HG02870 (cell line): ENCODE results near the gene PARP8.
"Not testable (repeated sequence)": the region's sequence is repeated elsewhere in the genome, so short reads cannot be mapped to it uniquely, and the experiment has no call there.

Experiments used
- ATAC-seq: cut with Tn5 transposase; IDR thresholded peaks from one replicate; pipeline ENCODE4 v1.9.1; 2021; ENCODE audit warnings: mild to moderate bottlenecking, moderate library complexity; ENCODE audit not compliant: unreplicated experiment

PARP8 gene

DNA sequence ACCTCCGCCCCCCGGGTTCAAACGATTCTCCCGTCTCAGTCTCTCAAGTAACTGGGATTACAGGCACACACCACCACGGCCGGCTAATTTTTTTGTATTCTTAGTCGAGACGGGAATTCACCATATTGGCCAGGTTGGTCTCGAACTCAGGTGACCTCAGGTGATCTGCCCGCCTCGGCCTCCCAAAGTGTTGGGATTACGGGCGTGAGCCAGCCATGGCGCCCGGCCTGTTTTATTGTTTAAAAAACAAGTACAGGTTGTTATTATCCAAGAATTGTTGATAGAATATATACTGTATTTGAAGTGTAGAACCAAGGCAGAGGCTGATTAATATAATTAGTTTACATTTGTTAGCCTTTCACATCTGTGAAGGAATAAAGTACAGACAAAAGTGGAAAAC is 8.9 kb downstream of the PARP8 start:
- no peak for ATAC-seq

DNA sequence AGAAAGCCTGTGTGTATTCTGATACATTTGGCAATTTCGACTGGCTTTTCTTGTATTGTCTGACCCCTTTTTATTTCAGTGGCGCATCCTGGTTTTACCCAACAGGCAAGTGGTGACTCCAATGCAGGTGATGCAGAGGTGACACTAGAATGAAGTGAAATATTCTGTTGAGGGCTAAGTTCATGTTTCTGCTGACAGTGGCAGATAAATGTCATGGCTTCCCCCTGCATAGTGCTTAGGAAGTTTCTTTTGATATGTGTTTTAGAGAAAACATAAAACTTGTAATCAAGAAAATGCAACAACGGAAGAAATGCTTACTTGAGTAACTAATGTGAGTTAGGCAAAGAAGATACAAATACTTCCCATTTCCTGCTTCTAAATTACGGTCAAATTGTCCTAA is 13.1 kb downstream of the PARP8 start:
- not testable (repeated sequence) for ATAC-seq

DNA sequence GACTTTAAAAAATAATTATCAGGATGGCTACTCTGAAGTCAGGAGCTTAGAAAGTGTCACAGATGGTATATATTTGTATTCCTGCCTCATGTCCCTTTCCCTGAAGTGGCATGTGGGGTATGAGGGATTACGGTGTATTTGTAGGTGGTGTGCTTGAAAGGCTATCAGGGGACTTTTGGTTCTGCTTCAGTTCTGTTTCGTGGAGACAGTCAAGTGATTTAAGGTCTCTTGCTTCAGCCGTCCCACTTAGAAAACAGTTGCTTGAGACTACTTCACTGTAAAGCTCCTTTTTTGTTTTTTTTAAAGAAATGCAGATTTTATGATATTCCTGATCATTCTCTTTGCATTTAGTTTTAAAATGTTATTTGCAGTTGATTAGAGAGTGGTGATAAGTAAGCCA is 18.3 kb downstream of the PARP8 start:
- ATAC-seq, result no peak

DNA sequence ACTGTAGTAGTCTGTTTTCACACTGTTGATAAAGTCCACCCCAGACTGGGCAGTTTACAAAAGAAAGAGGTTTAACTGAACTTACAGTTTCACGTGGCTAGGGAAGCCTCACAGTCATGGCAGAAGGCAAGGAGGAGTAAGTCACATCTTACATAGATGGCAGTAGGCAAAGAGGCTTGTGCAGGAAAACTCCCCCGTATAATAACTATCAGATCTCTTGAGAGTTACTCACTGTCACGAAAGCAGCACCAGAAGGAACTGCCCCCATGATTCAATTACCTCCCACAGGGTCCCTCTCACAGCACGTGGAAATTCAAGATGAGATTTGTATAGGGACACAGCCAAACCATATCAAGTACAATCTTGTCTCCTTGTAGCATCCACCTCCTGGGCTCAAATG is 21.1 kb downstream of the PARP8 start:
- no peak for ATAC-seq

DNA sequence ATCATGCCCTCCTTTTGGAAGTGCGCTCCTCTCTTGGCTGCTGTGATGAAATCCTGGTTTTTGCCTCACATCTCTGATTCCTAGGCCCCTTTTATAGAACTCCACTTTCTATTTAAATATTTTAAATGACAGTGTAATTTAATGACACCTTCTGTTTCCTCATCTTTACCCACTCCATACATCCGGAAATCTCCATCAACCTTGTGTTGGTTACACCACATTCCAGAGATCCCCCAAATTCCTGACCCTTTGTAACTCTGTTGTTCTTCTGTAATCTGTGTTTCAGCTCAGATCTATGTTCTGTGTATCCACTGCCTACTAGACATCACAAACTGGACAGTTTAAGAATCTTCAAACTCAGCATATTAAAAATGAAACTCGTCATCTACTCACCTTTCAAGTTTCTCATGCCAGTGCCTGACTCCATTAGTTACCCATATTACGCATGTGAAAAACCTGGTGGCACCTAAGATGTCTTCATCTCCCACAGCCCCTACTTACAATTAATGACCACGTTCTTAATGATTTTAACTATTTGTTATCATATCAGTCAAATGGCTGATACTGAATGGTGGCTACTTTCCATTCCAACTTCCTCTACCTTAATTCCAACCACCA is 25.1 kb downstream of the PARP8 start:
- no peak for ATAC-seq

DNA sequence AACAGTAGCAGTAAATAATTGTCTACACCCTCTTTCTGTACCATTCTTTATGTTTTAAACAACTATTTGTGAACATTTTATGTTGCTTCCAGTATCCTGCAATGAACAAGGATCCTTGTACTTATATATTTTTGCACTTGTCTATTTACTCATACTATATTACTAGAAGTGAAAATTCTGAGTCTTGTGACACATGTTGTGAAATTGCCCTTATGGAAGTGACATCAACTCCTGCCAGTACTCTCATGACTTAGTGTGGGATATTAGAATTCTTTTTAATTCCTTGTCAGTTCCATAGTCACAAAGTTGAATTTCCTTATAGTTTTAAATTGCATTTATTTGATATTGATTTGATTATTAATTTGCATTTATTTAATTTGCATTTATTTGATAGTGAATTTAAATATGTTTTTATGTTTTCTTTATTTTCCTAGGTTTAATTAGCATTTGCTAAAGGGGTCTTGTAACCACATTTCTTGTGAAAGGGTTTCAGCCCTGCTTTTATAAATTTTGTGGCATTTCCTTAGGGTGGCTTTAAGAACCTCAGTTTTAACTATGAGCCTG is 27.7 kb downstream of the PARP8 start:
- ATAC-seq, result no peak

DNA sequence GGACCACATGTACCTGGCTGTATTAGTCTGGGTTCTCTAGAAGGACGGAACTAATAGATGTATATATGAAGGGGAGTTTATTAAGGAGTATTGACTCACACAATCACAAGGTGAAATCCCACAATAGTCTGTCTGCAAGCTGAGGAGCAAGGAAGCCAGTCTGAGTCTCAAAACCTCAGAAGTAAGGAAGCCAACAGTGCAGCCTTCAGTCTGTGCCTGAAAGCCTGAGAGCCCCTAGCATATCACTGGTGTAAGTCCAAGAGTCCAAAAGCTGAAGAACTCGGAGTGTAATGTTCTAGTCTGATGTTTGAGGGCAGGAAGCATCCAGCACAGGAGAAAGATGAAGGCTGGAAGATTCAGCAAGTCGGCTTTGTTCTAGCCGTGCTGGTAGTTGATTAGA is 28.2 kb downstream of the PARP8 start:
- ATAC-seq, result not testable (repeated sequence)

DNA sequence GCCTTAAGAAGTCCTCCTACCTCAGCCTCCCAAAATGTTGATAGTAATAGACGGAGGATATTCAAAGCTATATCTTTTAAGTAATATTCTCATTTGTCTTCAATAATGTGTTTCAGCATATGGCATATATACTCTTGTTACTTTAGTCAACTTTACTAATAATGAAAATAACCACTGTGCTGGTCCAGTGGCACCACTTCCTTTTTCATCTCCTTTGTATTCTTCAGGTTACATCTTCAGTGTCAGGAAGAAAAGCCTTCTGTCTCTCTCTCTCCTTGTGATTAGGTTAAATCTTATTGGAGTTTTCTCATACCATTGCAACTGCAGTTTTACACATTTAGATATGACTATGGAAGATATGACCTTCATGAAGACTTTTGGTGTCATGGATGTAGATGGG is 31.3 kb downstream of the PARP8 start:
- ATAC-seq, result peak; percentile 75

DNA sequence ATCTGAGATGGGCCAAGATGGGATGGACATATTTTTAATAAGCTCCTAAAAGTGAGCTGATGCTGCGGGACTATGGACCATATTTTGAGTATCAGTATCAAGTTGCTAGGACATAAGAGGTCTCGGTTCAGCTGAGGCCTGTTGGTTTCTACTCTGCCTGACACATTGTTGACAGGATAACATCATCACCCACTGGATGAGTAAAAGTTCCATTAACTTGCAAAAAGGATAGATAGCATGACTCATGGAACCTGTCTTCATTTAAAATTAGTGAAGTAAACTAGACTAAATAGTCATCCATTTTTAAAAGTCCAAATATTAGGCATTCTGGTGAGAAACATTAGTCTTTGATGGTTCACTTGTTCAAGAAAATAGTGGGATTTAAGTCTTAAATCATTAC is 33.3 kb downstream of the PARP8 start:
- ATAC-seq, result no peak

DNA sequence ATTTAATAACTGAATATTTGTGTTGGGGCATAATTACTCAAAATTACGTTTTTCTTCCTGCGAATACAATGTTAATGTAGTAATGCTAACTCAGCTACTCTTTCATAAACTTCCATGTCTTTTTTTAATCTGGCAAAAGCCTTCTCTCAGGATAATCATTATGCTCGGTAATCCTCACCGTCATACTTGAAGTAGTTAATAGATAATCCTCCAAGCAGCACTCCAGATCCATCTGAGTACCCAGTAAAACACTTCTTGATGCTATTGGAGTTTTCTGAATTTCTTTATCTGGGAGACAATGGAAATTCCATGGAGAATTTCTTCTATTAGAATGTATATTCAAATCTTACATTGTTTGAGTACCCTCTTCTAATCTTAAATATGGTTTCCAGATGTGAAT is 34.3 kb downstream of the PARP8 start:
- no peak for ATAC-seq

DNA sequence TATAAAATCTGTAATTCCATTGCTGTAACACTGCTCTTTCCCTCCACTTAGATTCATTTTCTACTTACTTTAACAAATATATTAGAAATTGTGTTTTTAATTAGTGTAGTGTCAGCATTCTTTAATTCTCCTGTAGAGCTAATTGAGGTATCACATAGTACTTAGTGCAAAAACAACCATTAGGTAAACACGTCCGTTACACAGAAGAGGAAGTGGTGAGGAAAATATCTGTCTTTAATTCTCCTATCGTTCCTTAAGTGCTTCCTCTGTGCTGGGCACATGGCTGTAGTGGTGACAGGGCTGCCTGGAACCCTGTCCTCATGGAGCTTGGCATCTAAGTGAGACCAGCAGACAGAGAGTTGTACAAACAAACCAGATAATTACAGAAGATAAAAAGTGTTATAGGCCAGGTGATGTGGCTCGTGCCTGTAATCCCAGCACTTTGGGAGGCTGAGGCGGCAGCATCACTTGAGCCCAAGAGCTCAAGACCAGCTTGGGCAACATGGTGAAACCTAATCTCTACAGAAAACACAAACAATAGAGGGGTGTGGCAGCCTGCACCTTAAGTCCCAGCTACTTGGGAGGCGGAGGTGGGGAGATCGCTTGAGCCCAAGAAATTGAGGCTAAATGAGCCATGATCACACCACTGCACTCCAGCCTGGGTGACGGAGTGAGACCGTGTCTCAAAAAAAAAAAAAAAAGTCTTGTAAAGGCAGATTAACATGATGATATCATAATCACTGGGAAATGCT is 36.4 kb downstream of the PARP8 start:
- ATAC-seq, result no peak

DNA sequence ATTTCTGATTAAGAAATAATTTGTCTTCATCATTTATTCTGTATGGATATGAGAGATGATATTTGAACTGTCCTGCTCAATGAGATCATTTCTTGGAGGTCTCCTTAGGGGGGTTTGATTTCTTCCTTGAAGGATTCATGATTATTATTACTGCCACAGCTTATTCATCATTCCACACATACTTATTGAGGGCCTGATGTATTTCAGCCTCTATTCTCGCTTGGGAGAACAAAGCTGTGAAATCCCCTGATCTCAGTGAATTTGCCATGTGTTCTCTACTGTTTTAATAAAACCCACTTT is 36.9 kb downstream of the PARP8 start:
- ATAC-seq, result no peak

DNA sequence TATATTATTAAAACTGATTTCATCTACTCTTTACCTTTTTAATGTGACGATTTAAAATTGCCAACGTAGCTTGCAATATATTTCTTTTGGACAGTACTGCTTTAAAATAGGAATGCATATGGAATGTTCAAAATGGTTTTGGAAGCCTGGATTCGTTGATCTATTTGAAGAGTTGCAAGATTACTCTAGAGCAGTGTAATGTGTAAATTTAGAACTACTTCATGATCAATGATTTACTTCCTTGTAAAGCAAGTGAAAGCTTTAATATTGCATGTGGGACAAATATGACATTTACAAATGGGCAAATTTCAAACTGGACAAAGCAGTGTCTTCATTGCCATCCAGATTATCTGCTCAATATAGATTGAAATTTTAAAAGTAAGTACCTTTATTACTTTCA is 38.3 kb downstream of the PARP8 start:
- ATAC-seq, result no peak

DNA sequence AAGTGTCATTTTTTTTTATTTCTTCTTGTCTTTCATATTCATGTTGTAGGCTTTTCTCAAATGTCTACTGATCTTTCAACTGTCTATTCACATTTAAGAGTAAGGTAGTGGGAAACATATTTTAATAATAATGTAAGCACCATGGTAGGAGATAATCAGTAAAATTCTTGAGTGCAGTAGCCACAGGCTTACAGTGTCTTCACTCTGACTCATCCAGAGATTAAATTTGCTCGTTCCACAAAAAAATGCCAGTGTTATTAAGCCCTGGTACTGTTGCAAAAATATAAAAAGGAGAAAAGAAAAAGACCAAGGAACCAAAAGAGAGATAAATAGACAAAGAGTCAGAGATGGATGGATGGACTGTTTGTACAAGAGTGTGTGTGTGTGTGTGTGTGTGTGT is 43.0 kb downstream of the PARP8 start:
- ATAC-seq, result no peak

DNA sequence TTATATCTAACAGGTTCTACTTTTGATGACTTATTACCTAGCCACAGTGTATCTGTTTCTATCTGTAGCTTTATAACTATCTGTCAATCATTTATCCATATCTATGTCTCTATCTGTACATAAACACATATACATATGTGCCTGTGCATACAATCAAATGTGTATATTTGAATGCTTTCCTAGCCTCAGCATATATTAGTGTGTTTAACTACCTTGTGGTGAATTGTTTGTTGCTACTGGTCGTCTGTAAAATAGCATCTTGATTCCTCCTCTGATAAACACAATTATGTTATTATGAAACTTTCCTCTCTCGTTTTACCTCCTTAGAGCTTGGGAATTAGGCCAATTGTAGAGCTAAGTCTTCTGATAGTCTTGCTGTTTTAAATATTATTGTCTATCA is 44.4 kb downstream of the PARP8 start:
- no peak for ATAC-seq

DNA sequence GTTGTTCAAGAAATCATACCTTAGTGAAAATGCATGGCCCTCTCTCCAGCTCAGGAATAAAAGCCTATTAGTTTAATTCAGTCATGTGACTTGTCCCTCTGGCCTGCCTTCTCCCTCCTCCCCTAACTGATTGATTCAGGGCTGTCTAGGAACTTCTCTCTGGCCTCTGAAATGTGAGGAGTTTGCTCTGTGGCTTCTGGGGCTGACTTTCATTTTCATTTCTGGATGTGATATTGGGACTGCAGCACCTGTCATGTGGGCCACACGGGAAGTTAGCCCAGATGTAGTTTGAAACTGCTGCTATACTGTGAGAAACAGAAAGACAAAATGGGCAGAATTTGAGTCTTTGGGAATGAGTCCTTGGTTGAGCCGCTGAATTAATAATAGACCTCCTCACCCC is 44.8 kb downstream of the PARP8 start:
- ATAC-seq, result peak; percentile 97

DNA sequence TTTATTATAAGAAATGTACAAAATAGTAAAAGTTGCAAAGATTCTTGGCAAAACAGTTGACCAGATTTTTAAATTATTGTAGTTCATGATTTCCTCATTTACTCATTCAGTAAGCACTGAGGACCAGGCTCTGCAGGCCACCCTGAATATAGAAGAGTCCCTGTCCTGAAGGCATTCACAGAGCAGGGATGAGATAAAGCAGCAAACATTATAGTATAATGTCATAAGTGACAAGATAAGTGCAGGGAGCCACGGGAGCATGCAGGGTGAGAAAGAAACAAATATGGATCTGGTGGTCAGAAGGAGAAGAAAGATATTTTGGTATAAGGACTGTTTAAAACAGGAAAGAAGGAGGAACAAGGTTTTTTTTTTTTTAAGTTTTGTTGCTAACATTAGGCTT is 46.0 kb downstream of the PARP8 start:
- no peak for ATAC-seq

DNA sequence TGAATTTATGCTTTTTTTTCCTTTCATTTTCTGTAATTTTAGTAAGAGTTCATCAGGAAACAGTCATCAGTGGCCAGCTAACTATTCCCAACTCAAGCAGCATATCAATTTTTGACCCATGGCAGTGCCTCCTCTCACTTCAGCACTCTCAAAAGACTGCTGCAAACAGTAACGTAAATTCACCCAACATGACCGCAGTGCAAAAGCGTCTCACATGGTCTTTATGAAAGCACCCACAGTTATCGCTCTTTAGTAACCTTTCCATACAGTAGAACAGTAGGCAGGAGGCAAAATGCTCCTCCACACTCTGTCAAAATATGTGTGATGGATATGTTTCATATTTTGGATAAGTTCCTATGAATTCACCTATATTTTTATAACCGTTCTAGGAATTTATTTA is 48.6 kb downstream of the PARP8 start:
- no peak for ATAC-seq

DNA sequence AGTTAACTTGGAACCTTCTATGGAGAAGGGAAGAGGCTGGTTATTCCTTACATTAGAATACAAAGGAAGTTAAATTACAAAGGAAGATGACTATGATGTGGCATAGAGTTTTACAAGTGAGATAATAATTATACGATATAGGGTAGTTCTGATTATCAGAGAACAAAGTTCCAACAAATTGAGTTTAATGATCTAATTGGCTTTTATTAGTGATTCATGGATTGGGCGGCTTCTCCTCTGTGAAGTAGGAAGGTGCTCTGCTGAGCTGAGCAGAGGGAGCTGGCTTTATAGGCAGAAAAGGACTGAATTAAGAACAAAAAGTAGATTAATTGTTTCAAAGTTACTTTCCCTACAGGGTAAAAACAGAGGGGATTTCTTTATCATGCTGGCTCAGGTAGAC is 49.7 kb downstream of the PARP8 start:
- no peak for ATAC-seq

DNA sequence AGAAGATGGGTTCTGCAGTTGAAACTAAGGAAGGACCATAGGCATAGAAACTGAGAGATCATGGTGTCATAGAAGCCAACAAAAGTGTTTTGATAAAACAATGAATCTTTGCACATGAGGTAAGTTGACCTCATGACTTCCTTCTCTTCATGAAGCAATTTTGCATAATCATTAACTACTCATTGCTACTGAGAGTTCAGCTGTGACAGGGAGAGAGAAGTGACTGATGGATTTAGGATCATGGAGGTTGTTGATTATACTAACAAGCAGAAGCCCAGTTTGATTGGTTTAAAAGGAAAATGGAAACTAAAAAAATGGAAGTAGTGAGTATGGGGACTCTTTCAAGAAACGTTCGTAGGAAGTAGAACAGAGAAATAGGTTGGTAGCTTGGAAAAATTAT is 51.2 kb downstream of the PARP8 start:
- ATAC-seq, result no peak

DNA sequence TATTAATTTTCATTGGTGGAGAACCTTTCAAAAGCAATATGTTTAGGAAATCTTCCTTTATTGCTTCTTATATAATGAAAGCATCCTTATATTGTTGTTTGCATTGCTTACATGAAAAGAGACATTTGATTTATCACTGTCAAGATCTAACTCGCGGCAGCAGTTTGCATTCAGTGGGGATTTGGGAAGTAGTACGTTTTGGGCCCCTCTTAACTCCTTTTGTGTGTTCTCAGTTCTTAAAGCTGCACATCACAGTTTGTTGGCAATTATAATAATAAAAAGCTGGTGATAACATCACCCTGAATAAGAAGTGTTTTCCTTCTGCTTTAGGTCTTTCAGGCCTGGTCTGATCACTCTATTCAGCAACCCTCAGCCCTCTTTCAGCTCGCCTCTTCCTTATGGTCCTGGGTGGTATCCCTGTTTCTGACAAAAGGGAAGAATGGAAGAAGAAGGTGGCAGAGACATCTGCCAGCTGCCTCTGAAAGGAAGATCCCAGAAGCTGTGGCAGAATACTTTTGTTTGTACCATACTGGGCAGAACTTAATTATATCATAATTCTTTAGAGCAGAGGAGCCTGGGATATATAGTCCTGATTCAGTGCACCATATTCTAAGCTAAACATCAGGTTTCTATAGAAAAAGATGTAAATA is 53.7 kb downstream of the PARP8 start:
- ATAC-seq, result no peak

DNA sequence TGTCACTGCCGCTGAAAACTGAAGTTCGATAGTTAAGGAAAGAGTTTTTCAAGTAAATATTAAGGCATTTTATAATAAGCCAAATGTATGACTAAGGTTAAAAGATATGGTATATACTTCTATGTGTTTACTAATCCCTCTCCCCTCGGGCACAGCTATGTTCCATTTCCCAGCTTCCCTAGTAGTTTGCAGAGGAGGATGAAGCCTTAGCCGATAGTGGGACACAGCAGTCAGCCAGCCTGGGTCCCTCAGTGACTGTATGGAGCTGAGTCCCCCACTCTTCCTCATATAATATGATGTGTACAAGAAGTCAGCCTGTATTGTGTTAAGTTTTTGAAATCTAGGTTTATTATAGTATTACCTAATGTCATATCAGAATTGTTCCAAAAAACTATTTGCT is 55.8 kb downstream of the PARP8 start:
- no peak for ATAC-seq
